ENCODE results near the gene AGXT2.

Gene AGXT2

GRCh38 chr5:35026280-35026840 lies 21.4 kb downstream of the AGXT2 start:
- H3K9ac ChIP-seq (ENCODE audit: low read depth in 1 of 2, low read length in 2 of 2): no peak overlapping the region
- H3K4me3 ChIP-seq (ENCODE audit: low read depth in 1 of 2, low read length in 2 of 2): no peak overlapping the region
- H3K27me3 ChIP-seq (ENCODE audit: control insufficient read depth in 1 of 2, insufficient read depth in 2 of 2, low read length in 2 of 2): no peaks in the 10 kb centered on the region
- H3K4me1 ChIP-seq (ENCODE audit: control insufficient read depth in 1 of 2, insufficient read depth in 2 of 2, low read length in 2 of 2): peaks cover 0 to 4% of the 10 kb centered on the region in 2 donors
- H3K27ac ChIP-seq (ENCODE audit: low read depth, low read length): no peak overlapping the region
- H3K9me3 ChIP-seq (ENCODE audit: control insufficient read depth in 1 of 2, low read length in 2 of 2): no peaks in the 10 kb centered on the region
- no peaks in the 10 kb centered on the region for H3K36me3 ChIP-seq (ENCODE audit: control insufficient read depth in 1 of 2, insufficient read depth in 2 of 2, low read length in 2 of 2)

GRCh38 chr5:35024911-35025510 lies 22.7 kb downstream of the AGXT2 start:
- no peaks in the 10 kb centered on the region for H3K27me3 ChIP-seq (ENCODE audit: control insufficient read depth in 1 of 2, insufficient read depth in 2 of 2, low read length in 2 of 2)
- peaks cover 0 to 4% of the 10 kb centered on the region in 2 donors for H3K4me1 ChIP-seq (ENCODE audit: control insufficient read depth in 1 of 2, insufficient read depth in 2 of 2, low read length in 2 of 2)
- H3K27ac ChIP-seq (ENCODE audit: low read depth, low read length): no peak overlapping the region
- no peaks in the 10 kb centered on the region for H3K9me3 ChIP-seq (ENCODE audit: control insufficient read depth in 1 of 2, low read length in 2 of 2)
- H3K36me3 ChIP-seq (ENCODE audit: control insufficient read depth in 1 of 2, insufficient read depth in 2 of 2, low read length in 2 of 2): no peaks in the 10 kb centered on the region
- no peak overlapping the region for H3K9ac ChIP-seq (ENCODE audit: low read depth in 1 of 2, low read length in 2 of 2)
- H3K4me3 ChIP-seq (ENCODE audit: low read depth in 1 of 2, low read length in 2 of 2): no peak overlapping the region

- peaks cover 0 to 4% of the 10 kb centered on the region in 2 donors for H3K4me1 ChIP-seq (ENCODE audit: control insufficient read depth in 1 of 2, insufficient read depth in 2 of 2, low read length in 2 of 2)
- no peak overlapping the region for H3K9ac ChIP-seq (ENCODE audit: low read depth in 1 of 2, low read length in 2 of 2)
- H3K27ac ChIP-seq (ENCODE audit: low read depth, low read length): no peak overlapping the region
- no peaks in the 10 kb centered on the region for H3K27me3 ChIP-seq (ENCODE audit: control insufficient read depth in 1 of 2, insufficient read depth in 2 of 2, low read length in 2 of 2)
- no peaks in the 10 kb centered on the region for H3K9me3 ChIP-seq (ENCODE audit: control insufficient read depth in 1 of 2, low read length in 2 of 2)
- H3K4me3 ChIP-seq (ENCODE audit: low read depth in 1 of 2, low read length in 2 of 2): no peak overlapping the region
- H3K36me3 ChIP-seq (ENCODE audit: control insufficient read depth in 1 of 2, insufficient read depth in 2 of 2, low read length in 2 of 2): no peaks in the 10 kb centered on the region
Measured at GRCh38 chr5:35023391-35024178, 24.2 kb downstream of the AGXT2 start.

- no peak overlapping the region for H3K27ac ChIP-seq (ENCODE audit: low read depth, low read length)
- no peaks in the 10 kb centered on the region for H3K36me3 ChIP-seq (ENCODE audit: control insufficient read depth in 1 of 2, insufficient read depth in 2 of 2, low read length in 2 of 2)
- no peak overlapping the region for H3K4me3 ChIP-seq (ENCODE audit: low read depth in 1 of 2, low read length in 2 of 2)
- no peaks in the 10 kb centered on the region for H3K9me3 ChIP-seq (ENCODE audit: control insufficient read depth in 1 of 2, low read length in 2 of 2)
- no peak overlapping the region for H3K9ac ChIP-seq (ENCODE audit: low read depth in 1 of 2, low read length in 2 of 2)
- no peaks in the 10 kb centered on the region for H3K4me1 ChIP-seq (ENCODE audit: control insufficient read depth in 1 of 2, insufficient read depth in 2 of 2, low read length in 2 of 2)
- H3K27me3 ChIP-seq (ENCODE audit: control insufficient read depth in 1 of 2, insufficient read depth in 2 of 2, low read length in 2 of 2): no peaks in the 10 kb centered on the region
Measured at GRCh38 chr5:35016174-35017051, 31.3 kb downstream of the AGXT2 start.

GRCh38 chr5:35015063-35015462 lies 32.7 kb downstream of the AGXT2 start:
- H3K27me3 ChIP-seq (ENCODE audit: control insufficient read depth in 1 of 2, insufficient read depth in 2 of 2, low read length in 2 of 2): no peaks in the 10 kb centered on the region
- H3K27ac ChIP-seq (ENCODE audit: low read depth, low read length): no peak overlapping the region
- H3K4me3 ChIP-seq (ENCODE audit: low read depth in 1 of 2, low read length in 2 of 2): no peak overlapping the region

GRCh38 chr5:35012796-35013195 lies 35.0 kb downstream of the AGXT2 start:
- no peaks in the 10 kb centered on the region for H3K27me3 ChIP-seq (ENCODE audit: control insufficient read depth in 1 of 2, insufficient read depth in 2 of 2, low read length in 2 of 2)
- H3K27ac ChIP-seq (ENCODE audit: low read depth, low read length): no peak overlapping the region
- no peak overlapping the region for H3K9ac ChIP-seq (ENCODE audit: low read depth in 1 of 2, low read length in 2 of 2)
- no peak overlapping the region for H3K4me3 ChIP-seq (ENCODE audit: low read depth in 1 of 2, low read length in 2 of 2)
- H3K4me1 ChIP-seq (ENCODE audit: control insufficient read depth in 1 of 2, insufficient read depth in 2 of 2, low read length in 2 of 2): no peaks in the 10 kb centered on the region
- H3K36me3 ChIP-seq (ENCODE audit: control insufficient read depth in 1 of 2, insufficient read depth in 2 of 2, low read length in 2 of 2): no peaks in the 10 kb centered on the region
- H3K9me3 ChIP-seq (ENCODE audit: control insufficient read depth in 1 of 2, low read length in 2 of 2): no peaks in the 10 kb centered on the region

More at GRCh38 chr5:35015063-35015462, 32.7 kb downstream of the AGXT2 start:
- no peaks in the 10 kb centered on the region for H3K36me3 ChIP-seq (ENCODE audit: control insufficient read depth in 1 of 2, insufficient read depth in 2 of 2, low read length in 2 of 2)
- H3K9ac ChIP-seq (ENCODE audit: low read depth in 1 of 2, low read length in 2 of 2): no peak overlapping the region
- no peaks in the 10 kb centered on the region for H3K9me3 ChIP-seq (ENCODE audit: control insufficient read depth in 1 of 2, low read length in 2 of 2)
- no peaks in the 10 kb centered on the region for H3K4me1 ChIP-seq (ENCODE audit: control insufficient read depth in 1 of 2, insufficient read depth in 2 of 2, low read length in 2 of 2)

GRCh38 chr5:35012365-35012764 lies 35.4 kb downstream of the AGXT2 start:
- no peaks in the 10 kb centered on the region for H3K27me3 ChIP-seq (ENCODE audit: control insufficient read depth in 1 of 2, insufficient read depth in 2 of 2, low read length in 2 of 2)
- no peaks in the 10 kb centered on the region for H3K4me1 ChIP-seq (ENCODE audit: control insufficient read depth in 1 of 2, insufficient read depth in 2 of 2, low read length in 2 of 2)
- no peak overlapping the region for H3K4me3 ChIP-seq (ENCODE audit: low read depth in 1 of 2, low read length in 2 of 2)
- H3K9ac ChIP-seq (ENCODE audit: low read depth in 1 of 2, low read length in 2 of 2): no peak overlapping the region
- H3K36me3 ChIP-seq (ENCODE audit: control insufficient read depth in 1 of 2, insufficient read depth in 2 of 2, low read length in 2 of 2): no peaks in the 10 kb centered on the region
- H3K9me3 ChIP-seq (ENCODE audit: control insufficient read depth in 1 of 2, low read length in 2 of 2): no peaks in the 10 kb centered on the region
- no peak overlapping the region for H3K27ac ChIP-seq (ENCODE audit: low read depth, low read length)

- H3K27me3 ChIP-seq (ENCODE audit: control insufficient read depth in 1 of 2, insufficient read depth in 2 of 2, low read length in 2 of 2): no peaks in the 10 kb centered on the region
- H3K27ac ChIP-seq (ENCODE audit: low read depth, low read length): no peak overlapping the region
- H3K9me3 ChIP-seq (ENCODE audit: control insufficient read depth in 1 of 2, low read length in 2 of 2): no peaks in the 10 kb centered on the region
- no peak overlapping the region for H3K4me3 ChIP-seq (ENCODE audit: low read depth in 1 of 2, low read length in 2 of 2)
- no peaks in the 10 kb centered on the region for H3K36me3 ChIP-seq (ENCODE audit: control insufficient read depth in 1 of 2, insufficient read depth in 2 of 2, low read length in 2 of 2)
- H3K4me1 ChIP-seq (ENCODE audit: control insufficient read depth in 1 of 2, insufficient read depth in 2 of 2, low read length in 2 of 2): no peaks in the 10 kb centered on the region
- H3K9ac ChIP-seq (ENCODE audit: low read depth in 1 of 2, low read length in 2 of 2): no peak overlapping the region
Measured at GRCh38 chr5:35010676-35011075, 37.1 kb downstream of the AGXT2 start.

- Histone ChIP-seq H3K4me3 (ENCODE audit: low read depth in 1 of 2, low read length in 2 of 2) (no peak overlapping the region), H3K9ac (ENCODE audit: low read depth in 1 of 2, low read length in 2 of 2) (no peak overlapping the region), H3K27me3 (ENCODE audit: control insufficient read depth in 1 of 2, insufficient read depth in 2 of 2, low read length in 2 of 2) (no peaks in the 10 kb centered on the region), H3K27ac (ENCODE audit: low read depth, low read length) (no peak overlapping the region), H3K4me1 (ENCODE audit: control insufficient read depth in 1 of 2, insufficient read depth in 2 of 2, low read length in 2 of 2) (no peaks in the 10 kb centered on the region), H3K9me3 (ENCODE audit: control insufficient read depth in 1 of 2, low read length in 2 of 2) (no peaks in the 10 kb centered on the region), H3K36me3 (ENCODE audit: control insufficient read depth in 1 of 2, insufficient read depth in 2 of 2, low read length in 2 of 2) (no peaks in the 10 kb centered on the region)
Measured at GRCh38 chr5:35009657-35010056, 38.1 kb downstream of the AGXT2 start.

GRCh38 chr5:35009019-35009418 lies 38.7 kb downstream of the AGXT2 start:
- Histone ChIP-seq H3K27me3 (ENCODE audit: control insufficient read depth in 1 of 2, insufficient read depth in 2 of 2, low read length in 2 of 2) (no peaks in the 10 kb centered on the region), H3K36me3 (ENCODE audit: control insufficient read depth in 1 of 2, insufficient read depth in 2 of 2, low read length in 2 of 2) (no peaks in the 10 kb centered on the region), H3K27ac (ENCODE audit: low read depth, low read length) (no peak overlapping the region), H3K4me3 (ENCODE audit: low read depth in 1 of 2, low read length in 2 of 2) (no peak overlapping the region), H3K9me3 (ENCODE audit: control insufficient read depth in 1 of 2, low read length in 2 of 2) (no peaks in the 10 kb centered on the region), H3K9ac (ENCODE audit: low read depth in 1 of 2, low read length in 2 of 2) (no peak overlapping the region), H3K4me1 (ENCODE audit: control insufficient read depth in 1 of 2, insufficient read depth in 2 of 2, low read length in 2 of 2) (no peaks in the 10 kb centered on the region)

Data from duodenal mucosa (tissue), 2 donors.